ENCODE measurements around the gene PRSS12. TPM values are rescaled to one million over a fixed set of nuclear protein-coding genes. Genes with fewer than 3 reads are reported as not detected.

The PRSS12 gene
- total RNA-seq, 1 experiment from 2014 or later = 0.25 TPM

GRCh38 chr4:118356111-118356510, 3.3 kb upstream of the PRSS12 start:
- intact Hi-C loops (cut with micrococcal nuclease; ENCODE audit: unreplicated experiment) = no loop called here
- Mint-ChIP-seq H3K9me3 (ENCODE audit: unreplicated experiment) (no peaks in the 10 kb centered on the region), H3K4me3 (ENCODE audit: unreplicated experiment) (no peak overlapping the region), H3K4me1 (ENCODE audit: low read depth, unreplicated experiment) (no peaks in the 10 kb centered on the region), H3K27me3 (ENCODE audit: insufficient read depth, unreplicated experiment) (peaks cover 18% of the 10 kb centered on the region), H3K27ac (ENCODE audit: unreplicated experiment) (no peak overlapping the region), H3K36me3 (ENCODE audit: insufficient read depth, unreplicated experiment) (no peaks in the 10 kb centered on the region)
- BruUV-seq (replicated peaks) = no TSS peak
- TF ChIP-seq, protein P1, sequence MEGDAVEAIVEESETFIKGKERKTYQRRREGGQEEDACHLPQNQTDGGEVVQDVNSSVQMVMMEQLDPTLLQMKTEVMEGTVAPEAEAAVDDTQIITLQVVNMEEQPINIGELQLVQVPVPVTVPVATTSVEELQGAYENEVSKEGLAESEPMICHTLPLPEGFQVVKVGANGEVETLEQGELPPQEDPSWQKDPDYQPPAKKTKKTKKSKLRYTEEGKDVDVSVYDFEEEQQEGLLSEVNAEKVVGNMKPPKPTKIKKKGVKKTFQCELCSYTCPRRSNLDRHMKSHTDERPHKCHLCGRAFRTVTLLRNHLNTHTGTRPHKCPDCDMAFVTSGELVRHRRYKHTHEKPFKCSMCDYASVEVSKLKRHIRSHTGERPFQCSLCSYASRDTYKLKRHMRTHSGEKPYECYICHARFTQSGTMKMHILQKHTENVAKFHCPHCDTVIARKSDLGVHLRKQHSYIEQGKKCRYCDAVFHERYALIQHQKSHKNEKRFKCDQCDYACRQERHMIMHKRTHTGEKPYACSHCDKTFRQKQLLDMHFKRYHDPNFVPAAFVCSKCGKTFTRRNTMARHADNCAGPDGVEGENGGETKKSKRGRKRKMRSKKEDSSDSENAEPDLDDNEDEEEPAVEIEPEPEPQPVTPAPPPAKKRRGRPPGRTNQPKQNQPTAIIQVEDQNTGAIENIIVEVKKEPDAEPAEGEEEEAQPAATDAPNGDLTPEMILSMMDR (IDR thresholded peaks at IDR 0.05; ENCODE audit: insufficient read depth in 1 of 2, low read depth in 1 of 2, low read length in 1 of 2, severe bottlenecking in 1 of 2, unreplicated experiment in 1 of 2) = no peak
- Histone ChIP-seq H3K4me1 (peaks cover 3% of the 10 kb centered on the region; the same call in 1 of the 2 replicates), H3K4me3 (ENCODE audit: low read depth, low read length) (no peak overlapping the region), H3K27me3 (replicated peaks; ENCODE audit: control insufficient read depth, insufficient read depth, low read length) (no peaks in the 10 kb centered on the region; the same call in 1 of the 2 replicates), H3K36me3 (ENCODE audit: control insufficient read depth, insufficient read depth, low read length) (no peaks in the 10 kb centered on the region), H3K9me3 (no peaks in the 10 kb centered on the region)
- DNase-seq = no peak
- CTCF ChIA-PET = no interaction called here
- POLR2A ChIA-PET = no interaction called here

- Histone ChIP-seq H3K27me3 (replicated peaks; ENCODE audit: control insufficient read depth, insufficient read depth, low read length) (no peaks in the 10 kb centered on the region; the same call in 1 of the 2 replicates), H3K4me3 (ENCODE audit: low read depth, low read length) (no peak overlapping the region), H3K4me1 (peaks cover 3% of the 10 kb centered on the region; the same call in 1 of the 2 replicates), H3K36me3 (ENCODE audit: control insufficient read depth, insufficient read depth, low read length) (no peaks in the 10 kb centered on the region), H3K9me3 (no peaks in the 10 kb centered on the region)
- ChIA-PET POLR2A (no interaction called here), CTCF (no interaction called here)
- H3K27me3 Mint-ChIP-seq (ENCODE audit: insufficient read depth, unreplicated experiment) = peaks cover 18% of the 10 kb centered on the region
- BruUV-seq (replicated peaks) = no TSS peak
- no peaks in the 10 kb centered on the region for H3K36me3 Mint-ChIP-seq (ENCODE audit: insufficient read depth, unreplicated experiment)
- no peaks in the 10 kb centered on the region for H3K4me1 Mint-ChIP-seq (ENCODE audit: low read depth, unreplicated experiment)
- intact Hi-C loops (cut with micrococcal nuclease; ENCODE audit: unreplicated experiment) = no loop called here
- no peak overlapping the region for H3K4me3 Mint-ChIP-seq (ENCODE audit: unreplicated experiment)
- no peaks in the 10 kb centered on the region for H3K9me3 Mint-ChIP-seq (ENCODE audit: unreplicated experiment)
- TF ChIP-seq, protein P1 (IDR thresholded peaks at IDR 0.05; ENCODE audit: insufficient read depth in 1 of 2, low read depth in 1 of 2, low read length in 1 of 2, severe bottlenecking in 1 of 2, unreplicated experiment in 1 of 2) = no peak
- no peak overlapping the region for H3K27ac Mint-ChIP-seq (ENCODE audit: unreplicated experiment)
- DNase-seq = no peak
Measured at GRCh38 chr4:118354913-118355312, 2.1 kb upstream of the PRSS12 start.

DNA sequence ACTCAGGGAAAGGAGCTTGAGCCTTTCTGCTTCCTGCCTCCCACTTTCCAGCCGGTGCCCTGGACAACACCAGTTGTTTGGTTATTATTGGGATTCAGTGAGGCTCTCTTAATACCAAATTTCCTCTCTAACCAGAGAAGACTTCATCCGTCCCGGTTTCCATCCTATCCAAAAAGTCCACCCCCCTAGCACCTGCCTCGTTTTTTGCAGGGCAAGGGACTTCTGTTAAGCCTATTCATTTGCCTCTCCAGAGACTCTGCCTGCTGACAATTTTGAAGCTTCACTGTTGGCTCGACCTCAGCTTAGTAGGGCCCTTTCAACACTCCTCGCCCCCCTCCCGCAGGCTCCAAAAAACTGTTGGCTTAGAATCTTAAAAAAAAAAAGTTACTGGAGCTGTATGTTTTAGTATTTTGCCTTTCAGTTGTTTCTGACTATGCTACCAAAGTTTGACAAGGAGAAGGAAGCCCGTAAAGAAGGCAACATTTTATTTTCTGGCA, 779 bp upstream of the PRSS12 start:
- POLR2A ChIA-PET = no interaction called here
- Histone ChIP-seq H3K27me3 (replicated peaks; ENCODE audit: control insufficient read depth, insufficient read depth, low read length) (no peaks in the 10 kb centered on the region; the same call in 1 of the 2 replicates), H3K36me3 (ENCODE audit: control insufficient read depth, insufficient read depth, low read length) (no peaks in the 10 kb centered on the region), H3K9me3 (no peaks in the 10 kb centered on the region), H3K4me1 (peaks cover 3% of the 10 kb centered on the region; the same call in 1 of the 2 replicates), H3K4me3 (ENCODE audit: low read depth, low read length) (no peak overlapping the region)
- H3K4me1 Mint-ChIP-seq (ENCODE audit: low read depth, unreplicated experiment) = no peaks in the 10 kb centered on the region
- no TSS peak for BruUV-seq (replicated peaks)
- CTCF ChIA-PET = no interaction called here
- DNase-seq = no peak
- TF ChIP-seq, protein P1 (IDR thresholded peaks at IDR 0.05; ENCODE audit: insufficient read depth in 1 of 2, low read depth in 1 of 2, low read length in 1 of 2, severe bottlenecking in 1 of 2, unreplicated experiment in 1 of 2) = no peak
- no peak overlapping the region for H3K27ac Mint-ChIP-seq (ENCODE audit: unreplicated experiment)
- peak overlapping the region; percentile 79 for H3K4me3 Mint-ChIP-seq (ENCODE audit: unreplicated experiment)
- intact Hi-C loops (cut with micrococcal nuclease; ENCODE audit: unreplicated experiment) = loop anchor here (1.0 kb wide), 1 partner anchor 72 kb away; no protein-coding TSS in a partner anchor
- H3K9me3 Mint-ChIP-seq (ENCODE audit: unreplicated experiment) = no peaks in the 10 kb centered on the region
- peaks cover 18% of the 10 kb centered on the region for H3K27me3 Mint-ChIP-seq (ENCODE audit: insufficient read depth, unreplicated experiment)
- no peaks in the 10 kb centered on the region for H3K36me3 Mint-ChIP-seq (ENCODE audit: insufficient read depth, unreplicated experiment)
